Fibroblast of villous mesenchyme (primary cell): Measurements from ENCODE around the gene ANKS1B. TPM values are rescaled to one million over a fixed set of nuclear protein-coding genes. Genes with fewer than 3 reads are reported as not detected.
"Not testable (repeated sequence)": the region's sequence is repeated elsewhere in the genome, so short reads cannot be mapped to it uniquely, and the experiment has no call there.

ENCODE experiments used
- DNase-seq: peaks from one replicate; pipeline ENCODE4 v3.0.0-alpha.2; 2010; ENCODE audit warnings: low read depth
- H3K4me3 ChIP-seq: 2 replicates; pipeline ENCODE4 v1.5.1; 2011; ENCODE audit warnings: low read depth, mild to moderate bottlenecking, low read length
- CTCF ChIP-seq: IDR thresholded peaks from 2 replicates; pipeline ENCODE4 v1.5.1; 2012; ENCODE audit warnings: low read depth, mild to moderate bottlenecking, low read length; ENCODE audit not compliant: insufficient read depth
- total RNA-seq: library from RNA; depleted of rRNA; stranded (reverse); fragments of >200 nt; gene quantifications from 2 replicates; pipeline ENCODE4 v1.2.3, GENCODE V29; 2012

ANKS1B gene
- total RNA-seq, 1 donor = 0.86 TPM

GRCh38 chr12:98771811-98772752 lies 1212.7 kb downstream of the ANKS1B start:
- DNase-seq = no peak
- H3K4me3 ChIP-seq = no peak overlapping the region
- no peak for TF ChIP-seq CTCF

- no peak overlapping the region for H3K4me3 ChIP-seq
- no peak for DNase-seq
- TF ChIP-seq CTCF = no peak
Observed at GRCh38 chr12:98770230-98770629, 1214.5 kb downstream of the ANKS1B start.

GRCh38 chr12:98769068-98769467 lies 1215.7 kb downstream of the ANKS1B start:
- TF ChIP-seq CTCF = no peak
- no peak for DNase-seq

GRCh38 chr12:98767248-98767647 lies 1217.5 kb downstream of the ANKS1B start:
- no peak overlapping the region for H3K4me3 ChIP-seq
- TF ChIP-seq CTCF = no peak
- DNase-seq = no peak

More at GRCh38 chr12:98769068-98769467, 1215.7 kb downstream of the ANKS1B start:
- no peak overlapping the region for H3K4me3 ChIP-seq

GRCh38 chr12:98763656-98764055 lies 1221.1 kb downstream of the ANKS1B start:
- no peak for DNase-seq
- no peak for TF ChIP-seq CTCF
- no peak overlapping the region for H3K4me3 ChIP-seq

GRCh38 chr12:98758331-98758730 lies 1226.4 kb downstream of the ANKS1B start:
- DNase-seq = no peak
- no peak overlapping the region for H3K4me3 ChIP-seq
- no peak for TF ChIP-seq CTCF

- no peak for TF ChIP-seq CTCF
- DNase-seq = no peak
- no peak overlapping the region for H3K4me3 ChIP-seq
Observed at GRCh38 chr12:98757455-98757854, 1227.3 kb downstream of the ANKS1B start.

- not testable (repeated sequence) for DNase-seq, H3K4me3 ChIP-seq
Observed at GRCh38 chr12:98755855-98756254, 1228.9 kb downstream of the ANKS1B start.
